PC-9 (cell line): Measurements from ENCODE around the gene KAZALD1. TPM values are rescaled to one million over a fixed set of nuclear protein-coding genes. Genes with fewer than 3 reads are reported as not detected.

Source experiments
- BruUV-seq: library from RNA; stranded (reverse); fragments of 400-500 nt; replicated peaks from 2 replicates; lab custom pipeline; 2021; lab: Mats Ljungman, UMichigan
- CTCF ChIA-PET: fragments of 300-600 bp; sonication (Branson Sonifier 250); formaldehyde crosslinking; loops from one replicate; lab custom pipeline; 2022; ENCODE audit warnings: antibody characterized with exemption; lab: Charles Lee
- POLR2A ChIA-PET: fragments of 300-600 bp; sonication (Branson Sonifier 250); formaldehyde crosslinking; loops from one replicate; lab custom pipeline; 2022; ENCODE audit warnings: antibody characterized with exemption; ENCODE audit not compliant: unreplicated experiment; lab: Charles Lee
- DNase-seq, 2 experiments: peaks; one replicate each; pipeline versions ENCODE4 v3.0.0 to v3.0.0-alpha.2; 2015 to 2022; ENCODE audit warnings: mixed read lengths in 1 of 2
- H2AFZ ChIP-seq: fragments of 200-600 bp; sonication (generic); 2 replicates; pipeline ENCODE4 v1.8.1; 2017; ENCODE audit warnings: antibody characterized with exemption
- H3F3A ChIP-seq: fragments of 200-600 bp; sonication (generic); 2 replicates; pipeline ENCODE4 v1.8.1; 2017; ENCODE audit warnings: antibody characterized with exemption, mild to moderate bottlenecking, low read depth; ENCODE audit not compliant: insufficient read depth
- H3K27ac ChIP-seq: fragments of 200-600 bp; sonication (generic); 2 replicates; pipeline ENCODE4 v1.6.1; 2016; ENCODE audit warnings: mixed run types
- H3K27me3 ChIP-seq: fragments of 200-600 bp; sonication (generic); 2 replicates; pipeline ENCODE4 v1.6.1; 2016; ENCODE audit warnings: low read depth, mixed run types; ENCODE audit not compliant: insufficient read depth
- H3K36me3 ChIP-seq: fragments of 200-600 bp; sonication (generic); 2 replicates; pipeline ENCODE4 v1.6.1; 2016; ENCODE audit warnings: low read depth, mixed run types
- H3K4me1 ChIP-seq: fragments of 200-600 bp; sonication (generic); replicated peaks from 2 replicates; pipeline ENCODE4 v1.6.1; 2016; ENCODE audit warnings: mixed run types; ENCODE audit not compliant: insufficient read depth
- H3K4me2 ChIP-seq: fragments of 200-600 bp; sonication (generic); 2 replicates; pipeline ENCODE4 v1.6.1; 2017; ENCODE audit warnings: mixed run types
- H3K4me3 ChIP-seq: fragments of 200-600 bp; sonication (generic); 2 replicates; pipeline ENCODE4 v1.6.1; 2016; ENCODE audit warnings: mixed run types
- H3K79me2 ChIP-seq: fragments of 200-600 bp; sonication (generic); 2 replicates; pipeline ENCODE4 v1.6.1; 2017; ENCODE audit warnings: low read depth, mixed run types
- H3K9me2 ChIP-seq: fragments of 200-600 bp; sonication (generic); 2 replicates; pipeline ENCODE4 v1.8.1; 2017; ENCODE audit warnings: mild to moderate bottlenecking; ENCODE audit not compliant: insufficient read depth
- H3K9me3 ChIP-seq: fragments of 200-600 bp; sonication (generic); 2 replicates; pipeline ENCODE4 v1.8.1; 2016; ENCODE audit warnings: low read depth; ENCODE audit not compliant: insufficient read depth
- H4K20me1 ChIP-seq: fragments of 200-600 bp; sonication (generic); 2 replicates; pipeline ENCODE4 v1.8.1; 2017; ENCODE audit not compliant: insufficient read depth
- CTCF ChIP-seq: fragments of 200-600 bp; sonication (generic); conservative IDR thresholded peaks from 2 replicates; pipeline ENCODE4 v1.6.1; 2017; ENCODE audit warnings: mixed run types, antibody characterized with exemption, mild to moderate bottlenecking, moderate library complexity
- EZH2 ChIP-seq: fragments of 200-600 bp; sonication (generic); IDR thresholded peaks from 2 replicates; pipeline ENCODE4 v1.8.0; 2017; ENCODE audit warnings: antibody characterized with exemption, low read depth
- intact Hi-C: fragments of 100-400 bp; cut with micrococcal nuclease; formaldehyde crosslinking; loops from one replicate; pipeline ENCODE4 v1.10.0; 2022; ENCODE audit not compliant: unreplicated experiment
- total RNA-seq: library from RNA; stranded (reverse); gene quantifications from 2 replicates; pipeline ENCODE4 v1.2.3, GENCODE V29; 2021

KAZALD1 gene
- total RNA-seq, 1 experiment from 2014 or later: 19.7 TPM

GRCh38 chr10:101085846-101086245 lies 24.1 kb downstream of the KAZALD1 start:
- intact Hi-C loops: no loop called here
- BruUV-seq: no TSS peak
- Histone ChIP-seq H3K36me3 (no peaks in the 10 kb centered on the region), H3K4me2 (no peak overlapping the region), H3K9me3 (no peaks in the 10 kb centered on the region), H3K4me1 (0 out of 2 replicates have a peak, but pooled peaks cover 7% of the 10 kb centered on the region), H4K20me1 (no peaks in the 10 kb centered on the region), H3K4me3 (no peak overlapping the region), H3K27me3 (peaks cover 37% of the 10 kb centered on the region), H3K9me2 (no peaks in the 10 kb centered on the region), H3K79me2 (no peaks in the 10 kb centered on the region), H2AFZ (no peak overlapping the region), H3K27ac (no peak overlapping the region), H3F3A (no peaks in the 10 kb centered on the region)
- TF ChIP-seq CTCF (no peak), EZH2 (no peak)
- CTCF ChIA-PET: no interaction called here
- POLR2A ChIA-PET: no interaction called here
- no peak for DNase-seq

- H3K27ac ChIP-seq: no peak overlapping the region
- H3K4me3 ChIP-seq: no peak overlapping the region
- peaks cover 29% of the 10 kb centered on the region for H3K27me3 ChIP-seq
- H3F3A ChIP-seq: no peaks in the 10 kb centered on the region
- 0 out of 2 replicates have a peak, but pooled peaks cover 7% of the 10 kb centered on the region for H3K4me1 ChIP-seq
- H4K20me1 ChIP-seq: no peaks in the 10 kb centered on the region
- H3K9me2 ChIP-seq: no peaks in the 10 kb centered on the region
- DNase-seq: no peak
- TF ChIP-seq CTCF (no peak), EZH2 (no peak)
- H3K79me2 ChIP-seq: no peaks in the 10 kb centered on the region
- no peak overlapping the region for H3K4me2 ChIP-seq
- no TSS peak for BruUV-seq
- H3K36me3 ChIP-seq: no peaks in the 10 kb centered on the region
- intact Hi-C loops: no loop called here
- H2AFZ ChIP-seq: no peak overlapping the region
- ChIA-PET CTCF (no interaction called here), POLR2A (no interaction called here)
- H3K9me3 ChIP-seq: no peaks in the 10 kb centered on the region
Measured at GRCh38 chr10:101087376-101087775, 25.6 kb downstream of the KAZALD1 start.

GRCh38 chr10:101087965-101088364 lies 26.2 kb downstream of the KAZALD1 start:
- Histone ChIP-seq H3F3A (no peaks in the 10 kb centered on the region), H3K79me2 (no peaks in the 10 kb centered on the region), H4K20me1 (no peaks in the 10 kb centered on the region), H3K4me1 (0 out of 2 replicates have a peak, but pooled peaks cover 7% of the 10 kb centered on the region), H3K27me3 (peaks cover 32% of the 10 kb centered on the region), H2AFZ (no peak overlapping the region), H3K9me2 (no peaks in the 10 kb centered on the region), H3K4me3 (no peak overlapping the region), H3K4me2 (no peak overlapping the region), H3K9me3 (no peaks in the 10 kb centered on the region), H3K36me3 (no peaks in the 10 kb centered on the region), H3K27ac (no peak overlapping the region)
- ChIA-PET POLR2A (no interaction called here), CTCF (no interaction called here)
- no peak for DNase-seq
- intact Hi-C loops: no loop called here
- no TSS peak for BruUV-seq
- TF ChIP-seq CTCF: no peak
